ENCODE data around the gene PHF13. TPM values are rescaled to one million over a fixed set of nuclear protein-coding genes. Genes with fewer than 3 reads are reported as not detected.

PHF13 gene
- total RNA-seq, 1 experiment from 2014 or later: 55.8 TPM

DNA sequence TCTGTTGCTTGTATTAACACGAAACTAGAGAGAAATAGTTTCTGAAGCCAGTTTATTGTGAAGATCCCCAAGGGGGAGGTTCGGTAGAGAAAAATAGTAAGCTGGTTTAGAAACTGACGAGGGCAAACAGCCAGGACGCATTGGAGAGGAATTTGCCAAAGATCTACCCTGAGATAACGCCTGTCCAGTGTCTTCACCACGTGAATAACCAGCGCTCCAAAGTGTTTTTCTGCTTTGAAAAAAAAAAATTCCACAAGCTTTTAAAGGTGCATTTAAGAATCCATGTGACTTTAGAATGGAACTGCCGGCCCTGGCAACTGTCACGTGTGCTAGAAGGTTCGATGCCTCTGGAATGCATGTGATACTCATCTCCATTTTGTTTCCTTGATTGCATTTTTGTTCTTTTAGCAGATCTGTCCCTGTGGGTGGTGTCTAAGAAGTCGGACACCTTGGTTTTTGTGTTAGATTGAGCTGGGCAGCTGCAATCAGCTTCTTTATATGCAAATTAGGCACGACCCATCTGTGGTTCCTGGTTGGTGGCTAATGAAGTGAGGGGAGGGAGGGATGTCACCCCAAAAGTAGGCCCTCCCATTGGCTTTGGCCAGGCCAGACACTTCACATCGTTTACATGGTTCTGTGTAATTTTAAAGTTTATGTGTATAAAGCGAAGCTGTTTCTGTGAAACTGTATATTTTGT is 9.9 kb downstream of the PHF13 start:
- TF ChIP-seq, protein P1, sequence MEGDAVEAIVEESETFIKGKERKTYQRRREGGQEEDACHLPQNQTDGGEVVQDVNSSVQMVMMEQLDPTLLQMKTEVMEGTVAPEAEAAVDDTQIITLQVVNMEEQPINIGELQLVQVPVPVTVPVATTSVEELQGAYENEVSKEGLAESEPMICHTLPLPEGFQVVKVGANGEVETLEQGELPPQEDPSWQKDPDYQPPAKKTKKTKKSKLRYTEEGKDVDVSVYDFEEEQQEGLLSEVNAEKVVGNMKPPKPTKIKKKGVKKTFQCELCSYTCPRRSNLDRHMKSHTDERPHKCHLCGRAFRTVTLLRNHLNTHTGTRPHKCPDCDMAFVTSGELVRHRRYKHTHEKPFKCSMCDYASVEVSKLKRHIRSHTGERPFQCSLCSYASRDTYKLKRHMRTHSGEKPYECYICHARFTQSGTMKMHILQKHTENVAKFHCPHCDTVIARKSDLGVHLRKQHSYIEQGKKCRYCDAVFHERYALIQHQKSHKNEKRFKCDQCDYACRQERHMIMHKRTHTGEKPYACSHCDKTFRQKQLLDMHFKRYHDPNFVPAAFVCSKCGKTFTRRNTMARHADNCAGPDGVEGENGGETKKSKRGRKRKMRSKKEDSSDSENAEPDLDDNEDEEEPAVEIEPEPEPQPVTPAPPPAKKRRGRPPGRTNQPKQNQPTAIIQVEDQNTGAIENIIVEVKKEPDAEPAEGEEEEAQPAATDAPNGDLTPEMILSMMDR (conservative IDR thresholded peaks at IDR 0.05): no peak
- DNase-seq: no peak
- Mint-ChIP-seq H3K27me3 (ENCODE audit: low read depth) (no peaks in the 10 kb centered on the region), H3K27ac (peak overlapping the region in 2 of 3 experiments; percentile 34 to 85; a peak in 3 of 7 replicates), H3K4me3 (no peak overlapping the region), H3K4me1 (peaks cover 12 to 23% of the 10 kb centered on the region in 2 experiments), H3K36me3 (ENCODE audit: insufficient read depth in 1 of 3, low read depth in 3 of 3) (peaks cover 32 to 79% (median 73%) of the 10 kb centered on the region in 3 experiments), H3K9me3 (no peaks in the 10 kb centered on the region)
- Histone ChIP-seq H3K4me2 (ENCODE audit: insufficient read depth, insufficient read length, low read length) (no peak overlapping the region), H3K9ac (ENCODE audit: extremely low read depth, insufficient read length, low read length) (no peak overlapping the region), H3K27me3 (ENCODE audit: insufficient read depth, low read length) (no peaks in the 10 kb centered on the region), H3K23me2 (ENCODE audit: insufficient read length, low read depth, low read length, poor library complexity, severe bottlenecking) (peaks cover 5% of the 10 kb centered on the region), H4K5ac (ENCODE audit: insufficient read length, low read depth, low read length) (no peak overlapping the region), H2BK15ac (ENCODE audit: low read depth, low read length) (no peak overlapping the region), H3K14ac (ENCODE audit: insufficient read depth, low read length) (no peak overlapping the region), H3K79me1 (ENCODE audit: insufficient read depth, low read depth, low read length, poor library complexity, severe bottlenecking) (peaks cover 9% of the 10 kb centered on the region), H3K18ac (ENCODE audit: insufficient read length, low read depth, low read length) (no peak overlapping the region), H2BK12ac (ENCODE audit: insufficient read length, low read depth, low read length) (no peak overlapping the region), H2BK20ac (ENCODE audit: low read depth, low read length, poor library complexity, severe bottlenecking) (no peak overlapping the region), H3K4ac (ENCODE audit: low read depth, low read length) (no peak overlapping the region), H4K91ac (ENCODE audit: insufficient read length, low read depth, low read length) (no peak overlapping the region), H2BK5ac (ENCODE audit: insufficient read length, low read length) (no peak overlapping the region), H3K9me3 (ENCODE audit: control insufficient read depth, low read depth, low read length) (no peaks in the 10 kb centered on the region), H3K27ac (ENCODE audit: insufficient read length, low read depth, low read length) (no peak overlapping the region), H3K23ac (ENCODE audit: insufficient read length, low read depth, low read length) (no peak overlapping the region), H2AFZ (ENCODE audit: low read length) (no peak overlapping the region), H3T11ph (ENCODE audit: low read length) (no peak overlapping the region), H4K8ac (replicated peaks; ENCODE audit: insufficient read length, low read depth, low read length) (no peak overlapping the region), H3K56ac (ENCODE audit: insufficient read length, low read depth, low read length) (no peak overlapping the region), H2BK120ac (ENCODE audit: low read depth, low read length, poor library complexity, severe bottlenecking) (no peak overlapping the region), H3K79me2 (ENCODE audit: insufficient read depth, low read length) (peaks cover 4% of the 10 kb centered on the region; the same call in 1 of the 2 replicates), H2AK5ac (ENCODE audit: insufficient read length, low read length) (no peak overlapping the region), H3K4me1 (ENCODE audit: insufficient read depth, low read length) (no peaks in the 10 kb centered on the region), H4K20me1 (ENCODE audit: control insufficient read depth, insufficient read depth, insufficient read length) (peaks cover 2% of the 10 kb centered on the region)
- no CpG with 5 or more reads among the region's 14 CpGs for WGBS (ENCODE audit: extremely low coverage, insufficient read length, low lambda C conversion rate)
